NCI-H82 treated with DMSO at 0.1 percent for 48 hours (cell line): ENCODE data around the gene CHSY3.
A peak's percentile ranks its signal among the peaks of the same experiment; 100 is the strongest.

ENCODE experiments used
- DNase-seq: peaks from one replicate; lab custom pipeline; 2025; ENCODE audit not compliant: unreplicated experiment; lab: John Stamatoyannopoulos, UW

CHSY3 gene

GRCh38 chr5:130090569-130091270 lies 186.5 kb downstream of the CHSY3 start:
- DNase-seq: no peak

GRCh38 chr5:130092991-130093390 lies 188.7 kb downstream of the CHSY3 start:
- no peak for DNase-seq

- no peak for DNase-seq
Measured at GRCh38 chr5:130096483-130096882, 192.2 kb downstream of the CHSY3 start.

GRCh38 chr5:130099008-130099407 lies 194.7 kb downstream of the CHSY3 start:
- no peak for DNase-seq

- DNase-seq: no peak
Measured at GRCh38 chr5:130102375-130102774, 198.1 kb downstream of the CHSY3 start.

- no peak for DNase-seq
Measured at GRCh38 chr5:130102960-130103359, 198.7 kb downstream of the CHSY3 start.

- no peak for DNase-seq
Measured at GRCh38 chr5:130104895-130105688, 200.8 kb downstream of the CHSY3 start.

- DNase-seq: no peak
Measured at GRCh38 chr5:130106480-130106879, 202.2 kb downstream of the CHSY3 start.

GRCh38 chr5:130109152-130109551 lies 204.9 kb downstream of the CHSY3 start:
- DNase-seq: peak; percentile 5

- no peak for DNase-seq
Measured at GRCh38 chr5:130110328-130110727, 206.1 kb downstream of the CHSY3 start.

- DNase-seq: no peak
Measured at GRCh38 chr5:130111746-130112145, 207.5 kb downstream of the CHSY3 start.

- DNase-seq: no peak
Measured at GRCh38 chr5:130112246-130112645, 208.0 kb downstream of the CHSY3 start.

- DNase-seq: no peak
Measured at GRCh38 chr5:130115686-130116085, 211.4 kb downstream of the CHSY3 start.

- DNase-seq: no peak
Measured at GRCh38 chr5:130116462-130116861, 212.2 kb downstream of the CHSY3 start.

- DNase-seq: no peak
Measured at GRCh38 chr5:130116972-130117371, 212.7 kb downstream of the CHSY3 start.

- DNase-seq: no peak
Measured at GRCh38 chr5:130126746-130127145, 222.5 kb downstream of the CHSY3 start.

- no peak for DNase-seq
Measured at GRCh38 chr5:130135506-130135905, 231.2 kb downstream of the CHSY3 start.

GRCh38 chr5:130136300-130136699 lies 232.0 kb downstream of the CHSY3 start:
- no peak for DNase-seq

- no peak for DNase-seq
Measured at GRCh38 chr5:130137681-130138080, 233.4 kb downstream of the CHSY3 start.

- no peak for DNase-seq
Measured at GRCh38 chr5:130138406-130139045, 234.3 kb downstream of the CHSY3 start.

GRCh38 chr5:130141659-130142320 lies 237.5 kb downstream of the CHSY3 start:
- DNase-seq: no peak
